ENCODE results near the gene HBE1. TPM values are rescaled to one million over a fixed set of nuclear protein-coding genes. Genes with fewer than 3 reads are reported as not detected.

Gene HBE1
- total RNA-seq, 1 donor from 2014 or later: not detected

DNA sequence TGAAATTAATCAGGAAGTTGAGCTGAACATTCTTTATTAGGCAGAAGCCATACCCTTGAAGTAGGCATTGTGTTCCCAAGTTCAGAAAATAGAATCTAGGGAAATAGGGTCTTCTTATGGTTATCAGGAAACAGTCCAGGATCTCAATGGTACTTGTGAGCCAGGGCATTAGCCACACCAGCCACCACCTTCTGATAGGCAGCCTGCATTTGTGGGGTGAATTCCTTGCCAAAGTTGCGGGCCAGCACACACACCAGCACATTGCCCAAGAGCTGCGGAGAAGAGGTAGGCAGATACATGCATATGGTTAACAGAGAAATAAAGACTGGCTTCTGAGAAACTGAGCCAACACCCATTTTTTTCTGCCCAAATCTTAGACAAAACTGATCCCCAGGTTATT lies 36.9 kb downstream of the HBE1 start:
- Mint-ChIP-seq H3K4me3 (ENCODE audit: low read depth) (no peak overlapping the region), H3K36me3 (ENCODE audit: insufficient read depth) (no peaks in the 10 kb centered on the region), H3K27ac (no peak overlapping the region), H3K27me3 (no peaks in the 10 kb centered on the region), H3K4me1 (ENCODE audit: low read depth) (peaks cover 2% of the 10 kb centered on the region), H3K9me3 (ENCODE audit: low read depth) (no peaks in the 10 kb centered on the region)
- DNase-seq (ENCODE audit: low spot score, unreplicated experiment): no peak
- no peak for TF ChIP-seq CTCF (IDR thresholded peaks at IDR 0.05; ENCODE audit: unreplicated experiment)

DNA sequence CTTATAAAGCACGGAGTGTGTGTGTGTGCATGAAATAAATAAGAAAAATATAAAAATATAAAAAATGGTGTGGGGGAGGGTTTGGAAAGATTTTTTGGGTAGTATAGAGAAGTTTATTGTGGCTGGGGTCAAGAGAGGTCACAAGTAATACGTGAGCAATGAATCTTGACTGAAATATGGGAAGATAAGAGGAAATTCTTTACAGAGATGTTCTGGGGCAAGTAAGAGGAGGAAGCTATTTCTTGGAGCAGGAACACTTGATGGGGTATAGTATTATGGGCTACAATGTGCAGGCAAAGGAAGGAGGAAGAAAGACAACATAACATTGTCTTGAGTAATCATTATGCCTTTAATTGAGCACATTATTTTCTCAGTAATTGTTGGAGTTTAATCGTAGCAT lies 37.6 kb downstream of the HBE1 start:
- no peaks in the 10 kb centered on the region for H3K36me3 Mint-ChIP-seq (ENCODE audit: insufficient read depth)
- H3K27me3 Mint-ChIP-seq: no peaks in the 10 kb centered on the region
- no peak overlapping the region for H3K27ac Mint-ChIP-seq
- H3K9me3 Mint-ChIP-seq (ENCODE audit: low read depth): no peaks in the 10 kb centered on the region
- no peak overlapping the region for H3K4me3 Mint-ChIP-seq (ENCODE audit: low read depth)
- peaks cover 2% of the 10 kb centered on the region for H3K4me1 Mint-ChIP-seq (ENCODE audit: low read depth)
- DNase-seq (ENCODE audit: low spot score, unreplicated experiment): no peak
- no peak for TF ChIP-seq CTCF (IDR thresholded peaks at IDR 0.05; ENCODE audit: unreplicated experiment)

GRCh38 chr11:5231111-5231510 lies 38.6 kb downstream of the HBE1 start:
- no peak for DNase-seq (ENCODE audit: low spot score, unreplicated experiment)
- Mint-ChIP-seq H3K36me3 (ENCODE audit: insufficient read depth) (no peaks in the 10 kb centered on the region), H3K9me3 (ENCODE audit: low read depth) (no peaks in the 10 kb centered on the region), H3K27me3 (no peaks in the 10 kb centered on the region), H3K4me3 (ENCODE audit: low read depth) (no peak overlapping the region), H3K4me1 (ENCODE audit: low read depth) (peaks cover 2% of the 10 kb centered on the region), H3K27ac (no peak overlapping the region)
- no peak for TF ChIP-seq CTCF (IDR thresholded peaks at IDR 0.05; ENCODE audit: unreplicated experiment)

- no peak overlapping the region for H3K4me3 Mint-ChIP-seq (ENCODE audit: low read depth)
- no peak overlapping the region for H3K27ac Mint-ChIP-seq
- DNase-seq (ENCODE audit: low spot score, unreplicated experiment): no peak
- H3K36me3 Mint-ChIP-seq (ENCODE audit: insufficient read depth): no peaks in the 10 kb centered on the region
- no peaks in the 10 kb centered on the region for H3K27me3 Mint-ChIP-seq
- no peak for TF ChIP-seq CTCF (IDR thresholded peaks at IDR 0.05; ENCODE audit: unreplicated experiment)
- H3K9me3 Mint-ChIP-seq (ENCODE audit: low read depth): no peaks in the 10 kb centered on the region
- H3K4me1 Mint-ChIP-seq (ENCODE audit: low read depth): peaks cover 2% of the 10 kb centered on the region
Measured at GRCh38 chr11:5230266-5230665, 39.5 kb downstream of the HBE1 start.

DNA sequence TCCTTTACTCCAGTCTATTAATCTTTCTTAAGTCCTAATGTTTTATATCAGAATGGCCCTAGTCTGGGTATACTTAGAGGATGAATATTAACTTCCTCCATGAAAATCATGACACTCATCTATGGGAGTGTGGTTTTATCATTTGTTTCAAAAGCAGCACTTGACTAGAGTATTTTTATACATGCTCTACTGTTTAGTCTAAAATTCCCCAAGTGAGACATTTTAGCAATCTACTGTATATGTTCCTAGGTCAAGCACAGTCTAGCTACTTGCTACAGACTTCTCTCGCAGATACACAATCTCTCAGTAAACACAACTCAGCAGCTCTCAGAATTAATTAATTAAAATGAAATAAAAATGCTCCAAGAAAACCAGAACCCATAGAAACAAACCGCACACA lies 39.9 kb downstream of the HBE1 start:
- Mint-ChIP-seq H3K27me3 (no peaks in the 10 kb centered on the region), H3K36me3 (ENCODE audit: insufficient read depth) (no peaks in the 10 kb centered on the region), H3K4me3 (ENCODE audit: low read depth) (no peak overlapping the region), H3K4me1 (ENCODE audit: low read depth) (peaks cover 2% of the 10 kb centered on the region), H3K9me3 (ENCODE audit: low read depth) (no peaks in the 10 kb centered on the region), H3K27ac (no peak overlapping the region)
- no peak for DNase-seq (ENCODE audit: low spot score, unreplicated experiment)
- no peak for TF ChIP-seq CTCF (IDR thresholded peaks at IDR 0.05; ENCODE audit: unreplicated experiment)

Data from progenitor cell of endocrine pancreas (in vitro differentiated cells).